Skeletal muscle tissue (tissue), 4 donors: Measurements from ENCODE around the gene KIF5C. TPM values are rescaled to one million over a fixed set of nuclear protein-coding genes. Genes with fewer than 3 reads are reported as not detected.

Experiments
- H3K27ac ChIP-seq: one replicate; pipeline ENCODE4 v1.7.0; 2013; ENCODE audit warnings: mild to moderate bottlenecking, low read depth, low read length, inconsistent platforms
- H3K27me3 ChIP-seq, 3 donors: one replicate each; pipeline ENCODE4 v1.7.0; 2013; ENCODE audit warnings: low read length in 3 of 3; ENCODE audit not compliant: control insufficient read depth in 3 of 3, insufficient read depth in 3 of 3
- H3K36me3 ChIP-seq, 3 donors: one replicate each; pipeline ENCODE4 v1.7.0; 2013; ENCODE audit warnings: low read length in 3 of 3; ENCODE audit not compliant: control insufficient read depth in 3 of 3, insufficient read depth in 3 of 3
- H3K4me1 ChIP-seq, 3 donors: one replicate each; pipeline ENCODE4 v1.7.0; 2013; ENCODE audit warnings: low read length in 3 of 3, mild to moderate bottlenecking in 3 of 3; ENCODE audit not compliant: control insufficient read depth in 3 of 3, insufficient read depth in 3 of 3
- H3K4me3 ChIP-seq, 3 donors: one replicate each; pipeline ENCODE4 v1.7.0; 2013; ENCODE audit warnings: low read length in 3 of 3
- H3K9ac ChIP-seq, 3 donors: one replicate each; pipeline ENCODE4 v1.7.0; 2013; ENCODE audit warnings: low read length in 3 of 3, mild to moderate bottlenecking in 3 of 3, moderate library complexity in 2 of 3, low read depth in 1 of 3
- H3K9me3 ChIP-seq, 3 donors: one replicate each; pipeline ENCODE4 v1.7.0; 2013; ENCODE audit warnings: low read length in 3 of 3; ENCODE audit not compliant: control insufficient read depth in 3 of 3
- total RNA-seq: library from RNA; depleted of rRNA; stranded (reverse); fragments of >200 nt; gene quantifications from one replicate; pipeline ENCODE4 v1.2.3, GENCODE V29; 2014
- donor health status: Osteomylitis.

The KIF5C gene
- total RNA-seq, 1 donor from 2014 or later, result 1.0 TPM

GRCh38 chr2:148988337-148988736 lies 113.3 kb downstream of the KIF5C start:
- H3K9me3 ChIP-seq, result no peaks in the 10 kb centered on the region
- H3K9ac ChIP-seq, result no peak overlapping the region
- no peaks in the 10 kb centered on the region for H3K4me1 ChIP-seq
- H3K4me3 ChIP-seq, result no peak overlapping the region
- H3K27me3 ChIP-seq, result no peaks in the 10 kb centered on the region
- H3K36me3 ChIP-seq, result no peaks in the 10 kb centered on the region
- H3K27ac ChIP-seq, result no peak overlapping the region

GRCh38 chr2:148989882-148990493 lies 115.0 kb downstream of the KIF5C start:
- no peak overlapping the region for H3K4me3 ChIP-seq
- no peaks in the 10 kb centered on the region for H3K9me3 ChIP-seq
- no peaks in the 10 kb centered on the region for H3K4me1 ChIP-seq
- no peaks in the 10 kb centered on the region for H3K36me3 ChIP-seq
- no peak overlapping the region for H3K9ac ChIP-seq
- H3K27me3 ChIP-seq, result no peaks in the 10 kb centered on the region
- no peak overlapping the region for H3K27ac ChIP-seq

- no peaks in the 10 kb centered on the region for H3K27me3 ChIP-seq
- H3K27ac ChIP-seq, result no peak overlapping the region
- no peaks in the 10 kb centered on the region for H3K4me1 ChIP-seq
- no peak overlapping the region for H3K4me3 ChIP-seq
- H3K9ac ChIP-seq, result no peak overlapping the region
- H3K36me3 ChIP-seq, result no peaks in the 10 kb centered on the region
- no peaks in the 10 kb centered on the region for H3K9me3 ChIP-seq
Measured at GRCh38 chr2:148990968-148991367, 115.9 kb downstream of the KIF5C start.

GRCh38 chr2:148992448-148992847 lies 117.4 kb downstream of the KIF5C start:
- Histone ChIP-seq H3K9ac (no peak overlapping the region), H3K9me3 (no peaks in the 10 kb centered on the region), H3K36me3 (no peaks in the 10 kb centered on the region), H3K27me3 (peaks cover 0 to 4% (median 0%) of the 10 kb centered on the region in 3 donors), H3K4me3 (no peak overlapping the region), H3K27ac (no peak overlapping the region), H3K4me1 (no peaks in the 10 kb centered on the region)

- Histone ChIP-seq H3K27me3 (peaks cover 0 to 8% (median 2%) of the 10 kb centered on the region in 3 donors), H3K4me3 (no peak overlapping the region), H3K4me1 (no peaks in the 10 kb centered on the region), H3K9me3 (no peaks in the 10 kb centered on the region), H3K9ac (no peak overlapping the region), H3K27ac (no peak overlapping the region), H3K36me3 (no peaks in the 10 kb centered on the region)
Measured at GRCh38 chr2:148993351-148993750, 118.3 kb downstream of the KIF5C start.

GRCh38 chr2:148994341-148994740 lies 119.3 kb downstream of the KIF5C start:
- H3K27ac ChIP-seq, result no peak overlapping the region

GRCh38 chr2:148996805-148997204 lies 121.8 kb downstream of the KIF5C start:
- peaks cover 0 to 16% (median 7%) of the 10 kb centered on the region in 3 donors for H3K27me3 ChIP-seq
- H3K4me1 ChIP-seq, result no peaks in the 10 kb centered on the region
- H3K4me3 ChIP-seq, result no peak overlapping the region
- no peaks in the 10 kb centered on the region for H3K36me3 ChIP-seq
- H3K9me3 ChIP-seq, result no peaks in the 10 kb centered on the region
- H3K27ac ChIP-seq, result no peak overlapping the region
- H3K9ac ChIP-seq, result no peak overlapping the region

More at GRCh38 chr2:148994341-148994740, 119.3 kb downstream of the KIF5C start:
- Histone ChIP-seq H3K27me3 (peaks cover 0 to 10% (median 5%) of the 10 kb centered on the region in 3 donors), H3K4me3 (no peak overlapping the region), H3K9me3 (no peaks in the 10 kb centered on the region), H3K36me3 (no peaks in the 10 kb centered on the region), H3K9ac (no peak overlapping the region), H3K4me1 (no peaks in the 10 kb centered on the region)

- Histone ChIP-seq H3K9me3 (no peaks in the 10 kb centered on the region), H3K27me3 (peaks cover 0 to 16% (median 7%) of the 10 kb centered on the region in 3 donors), H3K4me1 (no peaks in the 10 kb centered on the region), H3K4me3 (no peak overlapping the region), H3K9ac (no peak overlapping the region), H3K36me3 (peaks cover 0 to 3% (median 0%) of the 10 kb centered on the region in 3 donors), H3K27ac (no peak overlapping the region)
Measured at GRCh38 chr2:148998165-148998830, 123.3 kb downstream of the KIF5C start.

- H3K27ac ChIP-seq, result no peak overlapping the region
- H3K4me1 ChIP-seq, result no peaks in the 10 kb centered on the region
- H3K4me3 ChIP-seq, result no peak overlapping the region
- H3K9me3 ChIP-seq, result no peaks in the 10 kb centered on the region
- no peak overlapping the region for H3K9ac ChIP-seq
- peaks cover 0 to 3% (median 0%) of the 10 kb centered on the region in 3 donors for H3K36me3 ChIP-seq
- peaks cover 0 to 16% (median 7%) of the 10 kb centered on the region in 3 donors for H3K27me3 ChIP-seq
Measured at GRCh38 chr2:148998831-148999200, 123.8 kb downstream of the KIF5C start.

- H3K4me3 ChIP-seq, result no peak overlapping the region
- peaks cover 0 to 16% (median 7%) of the 10 kb centered on the region in 3 donors for H3K27me3 ChIP-seq
- H3K9ac ChIP-seq, result no peak overlapping the region
- H3K36me3 ChIP-seq, result peaks cover 0 to 3% (median 0%) of the 10 kb centered on the region in 3 donors
- no peak overlapping the region for H3K27ac ChIP-seq
- H3K4me1 ChIP-seq, result no peaks in the 10 kb centered on the region
- no peaks in the 10 kb centered on the region for H3K9me3 ChIP-seq
Measured at GRCh38 chr2:148999451-148999921, 124.5 kb downstream of the KIF5C start.
